Mammary epithelial cell (primary cell): ENCODE measurements around the gene CD3E.

ENCODE experiments used
- EZH2 ChIP-seq: IDR thresholded peaks from 2 replicates; pipeline ENCODE4 v1.6.1; 2012; ENCODE audit warnings: low read length, inconsistent platforms, borderline replicate concordance
- TF ChIP-seq, protein P1 (sequence below), 2 donors: IDR thresholded peaks in 1 of 2; conservative IDR thresholded peaks in 1 of 2; 2 replicates each; pipeline ENCODE4 v1.5.1; 2011 to 2012; ENCODE audit warnings: inconsistent platforms in 2 of 2, low read length in 2 of 2, mild to moderate bottlenecking in 2 of 2, control low read depth in 1 of 2, low read depth in 1 of 2; ENCODE audit not compliant: insufficient read depth in 1 of 2; ENCODE audit errors: extremely low read depth in 1 of 2

GRCh38 chr11:118295815-118296454 is 8.6 kb upstream of the CD3E start:
- TF ChIP-seq, protein P1, sequence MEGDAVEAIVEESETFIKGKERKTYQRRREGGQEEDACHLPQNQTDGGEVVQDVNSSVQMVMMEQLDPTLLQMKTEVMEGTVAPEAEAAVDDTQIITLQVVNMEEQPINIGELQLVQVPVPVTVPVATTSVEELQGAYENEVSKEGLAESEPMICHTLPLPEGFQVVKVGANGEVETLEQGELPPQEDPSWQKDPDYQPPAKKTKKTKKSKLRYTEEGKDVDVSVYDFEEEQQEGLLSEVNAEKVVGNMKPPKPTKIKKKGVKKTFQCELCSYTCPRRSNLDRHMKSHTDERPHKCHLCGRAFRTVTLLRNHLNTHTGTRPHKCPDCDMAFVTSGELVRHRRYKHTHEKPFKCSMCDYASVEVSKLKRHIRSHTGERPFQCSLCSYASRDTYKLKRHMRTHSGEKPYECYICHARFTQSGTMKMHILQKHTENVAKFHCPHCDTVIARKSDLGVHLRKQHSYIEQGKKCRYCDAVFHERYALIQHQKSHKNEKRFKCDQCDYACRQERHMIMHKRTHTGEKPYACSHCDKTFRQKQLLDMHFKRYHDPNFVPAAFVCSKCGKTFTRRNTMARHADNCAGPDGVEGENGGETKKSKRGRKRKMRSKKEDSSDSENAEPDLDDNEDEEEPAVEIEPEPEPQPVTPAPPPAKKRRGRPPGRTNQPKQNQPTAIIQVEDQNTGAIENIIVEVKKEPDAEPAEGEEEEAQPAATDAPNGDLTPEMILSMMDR (conservative IDR thresholded peaks at IDR 0.05 in 1 of 2, IDR thresholded peaks at IDR 0.05 in 1 of 2; ENCODE audit: extremely low read depth in 1 of 2, insufficient read depth in 1 of 2, low read depth in 1 of 2, low read length in 2 of 2): peak; percentile 77 to 87
- no peak for TF ChIP-seq EZH2
